K562 treated with DMSO at 1 percent for 4 hours (cell line): Measurements from ENCODE around the gene HPS1. TPM values are rescaled to one million over a fixed set of nuclear protein-coding genes. Genes with fewer than 3 reads are reported as not detected.

Experiments
- total RNA-seq: library from RNA; unstranded; fragments of 300-600 nt; gene quantifications from 2 replicates; pipeline ENCODE4 v1.2.3, GENCODE V29; 2022; ENCODE audit not compliant: insufficient read depth

The HPS1 gene
- 64.5 and 76.8 TPM in 2 replicates for total RNA-seq

DNA sequence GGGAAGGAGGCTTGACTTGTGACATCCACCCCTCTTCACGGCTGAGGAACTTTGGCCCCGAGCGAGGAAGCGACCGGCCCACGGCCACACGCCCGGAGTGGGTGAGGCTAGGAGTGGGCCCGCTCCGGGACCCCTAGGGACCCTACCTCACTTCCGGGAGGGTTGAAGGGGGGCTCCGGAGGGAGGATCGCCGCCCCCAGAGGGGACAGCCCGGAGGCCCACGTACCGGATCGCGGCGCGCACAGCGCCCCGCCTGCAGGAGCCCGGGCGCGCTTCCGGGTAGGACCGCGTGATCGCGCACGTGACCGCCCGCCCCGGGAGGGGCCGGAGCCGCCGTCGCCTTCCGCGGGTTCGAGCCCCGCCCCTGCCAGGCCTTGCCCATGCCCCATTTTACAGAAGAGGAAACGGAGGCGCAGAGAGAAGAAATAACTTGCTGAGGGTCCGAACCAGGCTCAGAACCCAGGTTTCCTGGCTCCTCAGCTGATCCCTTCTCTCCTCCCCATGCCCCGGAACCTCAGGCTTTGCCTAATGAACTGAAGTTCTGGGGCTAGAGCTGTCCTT lies at the start of gene HPS1:
TSS of gene HPS1 (minus strand) at position 275 of the 561 bp plus-strand sequence. CDS start 3,695 bp downstream, outside the sequence.

DNA sequence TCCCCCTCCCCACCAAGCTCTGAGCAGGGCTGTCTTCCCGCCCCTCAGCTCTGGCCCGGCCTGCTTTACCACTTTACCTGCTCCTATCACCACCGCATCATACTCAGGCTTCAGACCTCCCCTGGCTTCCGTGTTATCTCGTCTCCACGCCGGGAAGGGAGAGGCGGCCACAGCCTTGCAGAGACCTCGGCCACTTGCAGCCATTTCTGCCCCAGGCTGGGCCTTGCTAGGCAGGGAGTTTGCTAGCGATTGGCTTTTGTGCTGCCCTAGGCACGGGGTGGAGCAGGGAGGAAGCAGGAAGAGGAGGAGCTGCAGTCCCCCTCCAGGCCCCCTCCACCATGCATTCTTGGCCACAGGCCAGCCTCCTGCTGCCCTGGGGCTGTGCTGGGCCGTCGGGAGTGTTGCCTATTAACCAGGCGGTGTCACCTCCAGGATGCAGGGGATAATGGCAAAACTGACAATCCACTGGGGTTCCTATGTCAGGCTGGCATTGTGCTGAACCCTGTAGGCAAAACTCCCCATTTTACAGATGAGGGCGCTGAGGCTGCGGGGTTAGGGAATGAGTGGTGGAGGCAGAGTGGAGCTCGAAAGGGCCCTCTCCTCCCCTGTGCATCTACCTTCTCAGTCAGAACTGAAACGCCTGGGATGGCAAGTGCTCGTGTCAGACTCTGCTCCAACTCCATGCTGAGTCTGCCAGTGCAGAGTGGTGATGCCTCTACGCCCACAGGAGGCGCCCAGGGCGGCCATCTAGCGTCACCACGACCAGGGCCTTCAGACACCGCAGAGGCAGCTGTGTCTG lies 31.6 kb downstream of the HPS1 start, which contains the start of gene PYROXD2:
TSS of gene PYROXD2 (minus strand) at position 251 of the 799 bp plus-strand sequence. CDS start at position 204, 47 bp downstream.

Other genes with a start within 250 kb of the HPS1 start
- gene LOXL4, start 178.7 kb downstream of the HPS1 start, total RNA-seq: 0.62 and 0.64 TPM in 2 replicates
- gene PYROXD2, start 31.8 kb downstream of the HPS1 start, total RNA-seq: 3.0 TPM in 1 of 2 replicates, not detected in the other